Memory B cell (primary cell): Measurements from ENCODE around the gene IARS2.
"Not testable (repeated sequence)": the region's sequence is repeated elsewhere in the genome, so short reads cannot be mapped to it uniquely, and the experiment has no call there.

Source experiments
- ATAC-seq: fragments of 150-1000 bp; cut with Tn5 transposase; 2 replicates; pipeline ENCODE4 v1.10.0; 2021; ENCODE audit warnings: low read depth, mild to moderate bottlenecking, moderate library complexity
- DNase-seq, 2 donors: peaks; one replicate each; pipeline ENCODE4 v3.0.0; 2022; ENCODE audit warnings: low spot score in 2 of 2
- H3K27ac Mint-ChIP-seq: one replicate; pipeline ENCODE4 v1.8.0; 2022; ENCODE audit warnings: mild to moderate bottlenecking, moderate library complexity, mixed read lengths
- H3K27me3 Mint-ChIP-seq: one replicate; pipeline ENCODE4 v1.8.0; 2022; ENCODE audit warnings: mixed read lengths
- H3K36me3 Mint-ChIP-seq: one replicate; pipeline ENCODE4 v1.8.0; 2022; ENCODE audit warnings: mild to moderate bottlenecking, mixed read lengths
- H3K4me1 Mint-ChIP-seq: one replicate; pipeline ENCODE4 v1.8.0; 2022; ENCODE audit warnings: mixed read lengths
- H3K4me3 Mint-ChIP-seq: one replicate; pipeline ENCODE4 v1.8.0; 2022; ENCODE audit warnings: mild to moderate bottlenecking, moderate library complexity, mixed read lengths
- H3K9me3 Mint-ChIP-seq: one replicate; pipeline ENCODE4 v1.8.0; 2022; ENCODE audit warnings: mixed read lengths

The IARS2 gene

GRCh38 chr1:220089650-220090556 is 4.0 kb upstream of the IARS2 start, which contains the start of gene BPNT1:
TSS of gene BPNT1 (minus strand) at chr1:220089788. CDS start at chr1:220079846, 9,942 bp downstream.
- H3K4me1 Mint-ChIP-seq, result no peaks in the 10 kb centered on the region
- H3K36me3 Mint-ChIP-seq, result no peaks in the 10 kb centered on the region
- peak within 1 kb of the TSS; percentile 85 for H3K27ac Mint-ChIP-seq
- ATAC-seq, result peak; percentile 66
- no peaks in the 10 kb centered on the region for H3K9me3 Mint-ChIP-seq
- peak; percentile 99 to 100 for DNase-seq
- no peaks in the 10 kb centered on the region for H3K27me3 Mint-ChIP-seq
- peak within 1 kb of the TSS; percentile 98 for H3K4me3 Mint-ChIP-seq

GRCh38 chr1:220092694-220093093 is 1.2 kb upstream of the IARS2 start:
- ATAC-seq (no peak), DNase-seq (no peak)
- no peak overlapping the region for H3K4me3 Mint-ChIP-seq
- no peak overlapping the region for H3K27ac Mint-ChIP-seq
- H3K36me3 Mint-ChIP-seq, result peaks cover 7% of the 10 kb centered on the region
- no peaks in the 10 kb centered on the region for H3K27me3 Mint-ChIP-seq
- peaks cover 5% of the 10 kb centered on the region for H3K4me1 Mint-ChIP-seq
- H3K9me3 Mint-ChIP-seq, result no peaks in the 10 kb centered on the region

GRCh38 chr1:220093361-220094015 is 444 bp upstream of the IARS2 start:
- Mint-ChIP-seq H3K27me3 (no peaks in the 10 kb centered on the region), H3K4me1 (peaks cover 8% of the 10 kb centered on the region), H3K9me3 (no peaks in the 10 kb centered on the region), H3K27ac (no peak overlapping the region), H3K4me3 (peak overlapping the region; percentile 74), H3K36me3 (peaks cover 10% of the 10 kb centered on the region)
- no peak for DNase-seq
- no peak for ATAC-seq

GRCh38 chr1:220099826-220100225 is 5.9 kb downstream of the IARS2 start:
- Mint-ChIP-seq H3K4me1 (peaks cover 8% of the 10 kb centered on the region), H3K4me3 (no peak overlapping the region), H3K27ac (no peak overlapping the region), H3K9me3 (no peaks in the 10 kb centered on the region), H3K36me3 (peaks cover 10% of the 10 kb centered on the region), H3K27me3 (no peaks in the 10 kb centered on the region)
- ATAC-seq (no peak), DNase-seq (no peak)

DNA sequence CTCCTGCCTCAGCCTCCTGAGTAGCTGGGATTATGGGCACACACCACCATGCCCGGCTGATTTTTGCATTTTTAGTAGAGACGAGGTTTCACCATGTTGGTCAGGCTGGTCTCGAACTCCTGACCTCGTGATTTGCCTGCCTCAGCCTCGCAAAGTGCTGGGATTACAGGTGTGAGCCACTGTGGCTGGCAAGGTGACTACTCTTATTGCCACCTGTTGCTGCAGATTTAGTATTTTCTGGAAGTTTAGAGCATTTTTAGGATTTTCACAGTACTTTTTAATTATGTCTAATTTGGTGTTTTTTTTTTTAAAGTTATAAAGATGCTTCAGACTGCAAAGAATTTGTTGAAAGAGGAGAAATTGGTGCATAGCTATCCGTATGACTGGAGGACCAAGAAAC is 16.5 kb downstream of the IARS2 start:
- H3K4me3 Mint-ChIP-seq, H3K27ac Mint-ChIP-seq, H3K4me1 Mint-ChIP-seq, ATAC-seq, DNase-seq, H3K27me3 Mint-ChIP-seq, H3K9me3 Mint-ChIP-seq: not testable (repeated sequence)
- H3K36me3 Mint-ChIP-seq, result peaks cover 22% of the 10 kb centered on the region

DNA sequence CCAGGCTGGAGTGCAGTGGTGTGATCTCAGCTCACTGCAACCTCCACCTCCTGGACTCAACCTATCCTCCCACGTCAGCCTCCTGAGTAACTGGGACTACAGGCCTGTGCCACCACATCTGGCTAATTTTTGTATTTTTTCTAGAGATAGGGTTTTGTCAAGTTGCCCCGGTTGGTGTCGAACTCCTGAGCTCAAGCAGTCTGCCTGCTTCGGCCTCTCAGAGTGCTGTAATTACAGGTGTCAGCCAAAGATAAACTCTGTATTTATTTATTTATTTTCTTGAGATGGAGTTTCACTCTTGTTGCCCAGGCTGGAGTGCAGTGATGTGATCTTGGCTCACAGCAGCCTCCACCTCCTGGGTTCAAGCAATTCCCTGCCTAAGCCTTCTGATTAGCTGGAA is 18.7 kb downstream of the IARS2 start:
- H3K9me3 Mint-ChIP-seq, H3K4me3 Mint-ChIP-seq, H3K4me1 Mint-ChIP-seq, H3K27ac Mint-ChIP-seq, ATAC-seq, H3K27me3 Mint-ChIP-seq, DNase-seq: not testable (repeated sequence)
- peaks cover 16% of the 10 kb centered on the region for H3K36me3 Mint-ChIP-seq

DNA sequence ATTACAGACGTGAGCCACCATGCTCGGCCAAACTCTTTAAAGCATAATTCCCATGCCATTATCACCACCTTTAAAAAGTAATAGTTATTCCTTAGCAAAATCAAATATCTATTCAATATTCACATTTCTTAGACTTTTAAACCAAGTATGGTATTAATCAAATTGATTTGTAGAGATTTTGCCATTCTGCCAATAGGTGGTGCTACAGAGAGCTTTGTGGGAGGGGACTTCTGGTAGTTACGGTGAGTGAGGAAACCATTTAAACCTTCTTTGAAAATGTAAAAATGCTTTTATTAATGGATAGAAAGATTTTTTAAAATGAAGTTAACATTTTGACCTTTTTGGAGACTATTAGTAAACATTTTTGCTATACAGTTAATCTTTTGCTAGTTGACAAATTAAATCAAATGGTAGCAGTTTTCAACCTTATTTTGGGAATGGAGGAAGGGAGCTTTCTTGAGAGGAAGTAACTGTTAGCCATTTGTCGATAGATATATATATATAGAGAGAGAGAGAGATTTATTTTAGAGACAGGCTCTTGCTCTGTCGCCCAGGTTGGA is 19.3 kb downstream of the IARS2 start:
- Mint-ChIP-seq H3K9me3 (no peaks in the 10 kb centered on the region), H3K27ac (no peak overlapping the region), H3K27me3 (no peaks in the 10 kb centered on the region), H3K36me3 (peaks cover 14% of the 10 kb centered on the region), H3K4me3 (no peak overlapping the region), H3K4me1 (peaks cover 3% of the 10 kb centered on the region)
- DNase-seq (peak in 1 of 2 donors; percentile 38), ATAC-seq (peak; percentile 72)

- Mint-ChIP-seq H3K27me3 (no peaks in the 10 kb centered on the region), H3K4me1 (peaks cover 4% of the 10 kb centered on the region), H3K27ac (no peak overlapping the region), H3K4me3 (no peak overlapping the region), H3K36me3 (peaks cover 7% of the 10 kb centered on the region), H3K9me3 (no peaks in the 10 kb centered on the region)
- ATAC-seq (no peak), DNase-seq (no peak)
Measured at GRCh38 chr1:220119043-220119512, 25.1 kb downstream of the IARS2 start.

GRCh38 chr1:220121791-220122530 is 28.0 kb downstream of the IARS2 start:
- ATAC-seq, result no peak
- Mint-ChIP-seq H3K27me3 (no peaks in the 10 kb centered on the region), H3K4me1 (peaks cover 5% of the 10 kb centered on the region), H3K36me3 (peaks cover 14% of the 10 kb centered on the region), H3K27ac (peak overlapping the region; percentile 53), H3K4me3 (no peak overlapping the region), H3K9me3 (no peaks in the 10 kb centered on the region)
- DNase-seq, result no peak

GRCh38 chr1:220123066-220123465 is 29.1 kb downstream of the IARS2 start:
- Mint-ChIP-seq H3K4me1 (peaks cover 5% of the 10 kb centered on the region), H3K27ac (no peak overlapping the region), H3K36me3 (peaks cover 19% of the 10 kb centered on the region), H3K9me3 (no peaks in the 10 kb centered on the region), H3K4me3 (no peak overlapping the region), H3K27me3 (no peaks in the 10 kb centered on the region)
- DNase-seq (no peak), ATAC-seq (no peak)

DNA sequence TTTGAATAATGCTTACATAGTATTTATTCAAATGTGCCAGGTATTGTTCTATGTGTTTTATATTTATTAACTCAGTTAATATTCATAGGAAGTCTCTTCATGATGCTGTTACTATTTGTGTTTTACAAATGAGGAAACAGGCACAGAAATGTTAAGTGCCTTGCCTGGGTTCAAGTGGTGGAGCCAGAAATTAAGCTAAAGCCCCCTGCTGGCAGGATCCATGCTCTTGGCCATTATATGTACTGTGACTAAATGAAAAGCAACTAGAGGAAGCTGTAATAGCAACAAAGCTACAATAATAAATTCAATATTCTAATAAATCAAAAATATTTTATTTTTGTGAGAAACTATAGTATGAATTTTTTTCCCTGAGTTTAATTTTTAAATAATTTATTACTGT is 30.0 kb downstream of the IARS2 start:
- ATAC-seq (peak; percentile 52), DNase-seq (no peak)
- peaks cover 5% of the 10 kb centered on the region for H3K4me1 Mint-ChIP-seq
- H3K36me3 Mint-ChIP-seq, result peaks cover 26% of the 10 kb centered on the region
- no peak overlapping the region for H3K4me3 Mint-ChIP-seq
- H3K27me3 Mint-ChIP-seq, result no peaks in the 10 kb centered on the region
- no peaks in the 10 kb centered on the region for H3K9me3 Mint-ChIP-seq
- no peak overlapping the region for H3K27ac Mint-ChIP-seq

GRCh38 chr1:220124542-220124941 is 30.6 kb downstream of the IARS2 start:
- DNase-seq, result no peak
- peaks cover 28% of the 10 kb centered on the region for H3K36me3 Mint-ChIP-seq
- no peak for ATAC-seq
- peaks cover 5% of the 10 kb centered on the region for H3K4me1 Mint-ChIP-seq
- no peak overlapping the region for H3K4me3 Mint-ChIP-seq
- no peaks in the 10 kb centered on the region for H3K27me3 Mint-ChIP-seq
- peak overlapping the region; percentile 9 for H3K27ac Mint-ChIP-seq
- H3K9me3 Mint-ChIP-seq, result peaks cover 3% of the 10 kb centered on the region

DNA sequence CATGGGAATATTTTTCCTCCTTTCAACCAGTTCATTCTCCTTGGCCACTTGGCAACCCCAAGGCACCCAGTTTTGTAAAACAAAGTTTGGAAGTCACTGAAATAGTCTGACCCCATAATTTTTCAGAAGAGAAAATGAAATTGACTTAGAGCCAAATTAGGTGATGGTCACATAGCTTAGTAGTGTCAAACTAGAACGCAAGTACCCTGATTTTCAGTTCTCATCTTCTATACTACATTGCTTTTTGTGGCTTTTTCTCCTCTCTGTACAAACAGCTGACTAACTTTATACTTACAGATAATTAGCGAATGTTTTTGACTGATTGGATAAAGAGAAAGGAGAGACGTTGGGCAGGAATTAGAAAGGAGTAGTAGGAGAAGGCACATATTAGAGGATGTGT is 33.1 kb downstream of the IARS2 start:
- Mint-ChIP-seq H3K9me3 (peaks cover 3% of the 10 kb centered on the region), H3K36me3 (peaks cover 37% of the 10 kb centered on the region), H3K4me1 (peaks cover 5% of the 10 kb centered on the region), H3K27ac (no peak overlapping the region), H3K4me3 (no peak overlapping the region), H3K27me3 (no peaks in the 10 kb centered on the region)
- DNase-seq (no peak), ATAC-seq (no peak)
